Testis (tissue), 3 donors: ENCODE results near the gene PHYH. TPM values are rescaled to one million over a fixed set of nuclear protein-coding genes. Genes with fewer than 3 reads are reported as not detected.

ENCODE experiments used
- DNase-seq: peaks from one replicate; pipeline ENCODE4 v3.0.0-alpha.2; 2019
- H3K27ac ChIP-seq, 2 donors: fragments of 200-600 bp; sonication (generic); one replicate each; pipeline ENCODE4 v1.5.1; 2019
- H3K27me3 ChIP-seq: fragments of 200-600 bp; sonication (generic); one replicate; pipeline ENCODE4 v1.5.1; 2019
- H3K36me3 ChIP-seq: fragments of 200-600 bp; sonication (generic); one replicate; pipeline ENCODE4 v1.5.1; 2017; ENCODE audit warnings: low read depth; ENCODE audit errors: missing control alignments
- H3K4me1 ChIP-seq: fragments of 200-600 bp; sonication (generic); one replicate; pipeline ENCODE4 v1.5.1; 2019
- H3K4me3 ChIP-seq, 2 donors: fragments of 200-600 bp; sonication (generic); one replicate each; pipeline ENCODE4 v1.5.1; 2017 to 2019
- H3K9me3 ChIP-seq: fragments of 200-600 bp; sonication (generic); one replicate; pipeline ENCODE4 v1.5.1; 2017
- POLR2A ChIP-seq: fragments of 450-650 bp; IDR thresholded peaks from one replicate; pipeline ENCODE4 v1.6.1; 2017; ENCODE audit warnings: antibody characterized with exemption, mild to moderate bottlenecking, moderate library complexity
- WGBS, 2 donors: methylation state at CpG; one replicate each; pipeline ENCODE4 v1.1.5; 2018; 5-methylcytosine and 5-hydroxymethylcytosine counted together
- intact Hi-C: fragments of 100-400 bp; cut with DNase I; formaldehyde crosslinking; loops from one replicate; pipeline ENCODE4 v1.15.1; 2023; ENCODE audit warnings: low total_unique reads
- polyA plus RNA-seq: library from polyadenylated mRNA; stranded (reverse); fragments of 350-450 nt; fragmentation: Illumina TruSeq; extraction: RNeasy Lipid Tissue Mini Kit (QIAGEN cat#74804); gene quantifications from one replicate; pipeline ENCODE4 v1.2.3, GENCODE V29; 2014; ENCODE audit warnings: low read depth, low replicate concordance; ENCODE audit not compliant: insufficient read depth
- total RNA-seq, 2 donors: library from RNA; depleted of rRNA; stranded (reverse); fragments of >200 nt; gene quantifications; one replicate each; pipeline ENCODE4 v1.2.3, GENCODE V29; 2016
- TF ChIP-seq, protein P1 (sequence below), 3 experiments: fragments of 450-650 bp in 2 of 3; fragments of 200-600 bp in 1 of 3; sonication (generic) in 1 of 3; IDR thresholded peaks; one replicate each; pipeline ENCODE4 v1.5.1; 2016 to 2019; ENCODE audit warnings: antibody characterized with exemption in 3 of 3, mild to moderate bottlenecking in 2 of 3, moderate library complexity in 1 of 3

Gene PHYH
- total and polyA plus RNA-seq, 3 donors from 2014 or later: 27.2 to 33.1 (median 31.1) TPM

GRCh38 chr10:13321576-13321975 is 21.7 kb upstream of the PHYH start:
- no peaks in the 10 kb centered on the region for H3K36me3 ChIP-seq

DNA sequence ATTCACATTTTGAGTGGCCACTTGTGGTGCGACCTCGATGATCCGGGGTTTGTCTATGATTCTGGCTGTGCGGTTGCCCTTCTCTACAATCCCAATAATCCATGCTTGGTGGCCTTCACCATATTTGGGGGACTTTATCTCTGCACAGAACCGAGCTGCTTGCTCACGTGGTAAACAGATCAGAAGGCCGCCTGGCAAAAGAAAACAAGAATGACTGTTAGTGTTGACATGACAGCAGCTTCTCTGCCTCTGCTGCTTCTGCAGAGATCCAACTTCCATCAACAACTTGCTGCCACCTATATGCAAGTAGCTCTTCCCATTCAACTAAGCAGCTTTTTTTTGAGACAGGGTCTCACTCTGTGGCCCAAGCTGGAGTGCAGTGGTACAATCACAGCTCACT is 19.3 kb upstream of the PHYH start:
- H3K36me3 ChIP-seq: no peaks in the 10 kb centered on the region
- H3K27me3 ChIP-seq: no peaks in the 10 kb centered on the region
- no peaks in the 10 kb centered on the region for H3K4me1 ChIP-seq
- no peaks in the 10 kb centered on the region for H3K9me3 ChIP-seq
- WGBS, 2 donors: 66 to 75% methylated on average over 7 of the region's 7 CpGs
- no peak overlapping the region for H3K4me3 ChIP-seq
- DNase-seq: no peak
- TF ChIP-seq, protein P1, sequence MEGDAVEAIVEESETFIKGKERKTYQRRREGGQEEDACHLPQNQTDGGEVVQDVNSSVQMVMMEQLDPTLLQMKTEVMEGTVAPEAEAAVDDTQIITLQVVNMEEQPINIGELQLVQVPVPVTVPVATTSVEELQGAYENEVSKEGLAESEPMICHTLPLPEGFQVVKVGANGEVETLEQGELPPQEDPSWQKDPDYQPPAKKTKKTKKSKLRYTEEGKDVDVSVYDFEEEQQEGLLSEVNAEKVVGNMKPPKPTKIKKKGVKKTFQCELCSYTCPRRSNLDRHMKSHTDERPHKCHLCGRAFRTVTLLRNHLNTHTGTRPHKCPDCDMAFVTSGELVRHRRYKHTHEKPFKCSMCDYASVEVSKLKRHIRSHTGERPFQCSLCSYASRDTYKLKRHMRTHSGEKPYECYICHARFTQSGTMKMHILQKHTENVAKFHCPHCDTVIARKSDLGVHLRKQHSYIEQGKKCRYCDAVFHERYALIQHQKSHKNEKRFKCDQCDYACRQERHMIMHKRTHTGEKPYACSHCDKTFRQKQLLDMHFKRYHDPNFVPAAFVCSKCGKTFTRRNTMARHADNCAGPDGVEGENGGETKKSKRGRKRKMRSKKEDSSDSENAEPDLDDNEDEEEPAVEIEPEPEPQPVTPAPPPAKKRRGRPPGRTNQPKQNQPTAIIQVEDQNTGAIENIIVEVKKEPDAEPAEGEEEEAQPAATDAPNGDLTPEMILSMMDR (IDR thresholded peaks at IDR 0.05): no peak
- no peak for TF ChIP-seq POLR2A
- intact Hi-C loops: no loop called here
- no peak overlapping the region for H3K27ac ChIP-seq

More at GRCh38 chr10:13321576-13321975, 21.7 kb upstream of the PHYH start:
- intact Hi-C loops: no loop called here
- no peaks in the 10 kb centered on the region for H3K9me3 ChIP-seq
- H3K27ac ChIP-seq: no peak overlapping the region
- H3K4me3 ChIP-seq: no peak overlapping the region
- H3K4me1 ChIP-seq: no peaks in the 10 kb centered on the region
- DNase-seq: no peak
- 94% methylated on average over 13 of the region's 13 CpGs for WGBS, 2 donors
- TF ChIP-seq POLR2A: no peak
- TF ChIP-seq, protein P1 (IDR thresholded peaks at IDR 0.05): no peak
- H3K27me3 ChIP-seq: no peaks in the 10 kb centered on the region

DNA sequence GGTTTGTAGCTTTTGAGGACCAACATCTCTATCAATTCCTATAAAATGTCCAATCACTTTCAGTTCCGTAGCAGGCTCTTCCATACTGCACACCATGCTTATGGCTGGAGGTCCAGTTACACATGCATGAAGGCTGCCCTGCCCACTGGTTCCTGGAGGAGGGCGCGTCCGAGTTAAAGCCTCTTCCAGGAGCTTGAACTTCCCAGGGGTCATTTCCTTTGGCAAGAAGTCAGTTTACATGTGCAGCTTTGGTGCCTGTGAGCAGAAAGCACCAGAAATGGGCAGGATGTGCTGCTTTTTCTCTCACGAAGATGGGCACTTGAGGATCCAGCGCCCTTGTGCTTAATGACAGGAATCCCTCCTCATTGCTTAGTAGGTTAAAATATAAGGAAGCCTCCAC is 17.6 kb upstream of the PHYH start:
- DNase-seq: no peak
- Histone ChIP-seq H3K9me3 (no peaks in the 10 kb centered on the region), H3K36me3 (no peaks in the 10 kb centered on the region), H3K27ac (no peak overlapping the region), H3K4me3 (no peak overlapping the region), H3K4me1 (no peaks in the 10 kb centered on the region), H3K27me3 (no peaks in the 10 kb centered on the region)
- TF ChIP-seq POLR2A: no peak
- intact Hi-C loops: no loop called here
- WGBS, 2 donors: 56 to 67% methylated on average over 6 of the region's 6 CpGs

DNA sequence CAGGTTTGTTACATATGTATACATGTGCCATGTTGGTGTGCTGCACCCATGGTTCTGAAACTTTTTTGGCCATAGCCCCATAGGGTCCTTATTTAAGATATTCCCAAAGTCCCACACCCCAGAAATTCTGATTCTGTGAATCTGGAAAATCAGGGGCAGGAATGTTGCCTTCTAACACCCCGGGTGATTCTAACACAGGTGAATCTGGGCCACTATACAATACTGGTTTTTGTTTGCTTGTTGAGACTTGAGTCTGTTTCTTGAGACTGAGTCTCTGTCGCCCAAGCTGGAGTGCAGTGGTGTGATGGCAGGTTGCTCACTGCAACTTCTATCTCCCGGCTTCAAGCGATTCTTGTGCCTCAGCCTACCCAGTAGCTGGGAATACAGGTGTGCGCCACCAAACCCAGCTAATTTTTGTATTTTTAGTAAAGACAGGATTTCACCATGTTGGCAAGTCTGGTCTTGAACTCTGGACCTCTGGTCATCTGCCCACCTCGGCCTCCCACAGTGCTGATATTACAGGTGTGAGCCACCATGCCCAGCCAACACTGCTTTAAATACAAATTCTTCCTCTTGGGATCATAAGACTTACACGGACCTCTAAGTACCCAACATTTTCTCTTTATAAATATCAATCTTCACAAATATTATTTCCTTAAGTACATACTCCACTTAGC is 16.9 kb upstream of the PHYH start:
- TF ChIP-seq POLR2A: no peak
- TF ChIP-seq, protein P1 (IDR thresholded peaks at IDR 0.05): no peak
- whole genome bisulfite sequencing, 2 donors: 95% methylated on average over 7 of the region's 7 CpGs

DNA sequence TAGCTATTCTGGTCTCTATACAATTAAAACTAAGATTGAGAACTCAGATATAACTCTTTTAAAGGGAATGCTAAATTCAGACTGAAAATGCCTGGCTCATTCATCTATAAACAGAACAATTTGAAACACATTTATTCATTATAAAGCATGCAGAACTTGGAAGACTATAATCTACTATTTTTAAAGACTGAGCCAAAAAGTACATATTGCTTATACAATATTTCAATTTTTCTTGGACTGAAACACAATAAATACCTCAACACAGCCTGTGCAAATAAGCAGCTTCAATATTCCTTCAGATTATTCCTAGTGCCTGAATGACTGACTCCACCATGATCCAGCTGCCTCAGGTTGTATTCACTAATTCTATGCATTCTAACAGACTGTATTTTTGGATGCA is 15.5 kb upstream of the PHYH start:
- Histone ChIP-seq H3K9me3 (no peaks in the 10 kb centered on the region), H3K27me3 (no peaks in the 10 kb centered on the region), H3K27ac (no peak overlapping the region), H3K4me1 (no peaks in the 10 kb centered on the region), H3K36me3 (no peaks in the 10 kb centered on the region), H3K4me3 (no peak overlapping the region)
- intact Hi-C loops: no loop called here
- no peak for DNase-seq
- no peak for TF ChIP-seq POLR2A
- TF ChIP-seq, protein P1 (IDR thresholded peaks at IDR 0.05): no peak

More for the DNA sequence above, 16.9 kb upstream of the PHYH start:
- H3K4me3 ChIP-seq: no peak overlapping the region
- H3K27me3 ChIP-seq: no peaks in the 10 kb centered on the region
- no peak overlapping the region for H3K27ac ChIP-seq
- H3K36me3 ChIP-seq: no peaks in the 10 kb centered on the region
- no peak for DNase-seq
- no peaks in the 10 kb centered on the region for H3K9me3 ChIP-seq
- no peaks in the 10 kb centered on the region for H3K4me1 ChIP-seq
- intact Hi-C loops: no loop called here
